HEK293 (cell line): ENCODE measurements around the gene ATF2.

Experiments used
- ZNF785 ChIP-seq: fragments of 450-650 bp; formaldehyde crosslinking; IDR thresholded peaks from 2 replicates; pipeline ENCODE4 v1.5.1; 2016; ENCODE audit warnings: missing biosample characterization, missing genetic modification characterization
- TF ChIP-seq, protein P1 (sequence below): fragments of 450-650 bp; formaldehyde crosslinking; IDR thresholded peaks from 2 replicates; pipeline ENCODE4 v1.5.1; 2017; ENCODE audit warnings: missing biosample characterization, missing genetic modification characterization
- TF ChIP-seq, protein P2 (sequence below): fragments of 450-650 bp; formaldehyde crosslinking; IDR thresholded peaks from 2 replicates; pipeline ENCODE4 v1.5.1; 2016; ENCODE audit warnings: missing biosample characterization, missing genetic modification characterization
- TF ChIP-seq, protein P3 (sequence below): fragments of 450-650 bp; formaldehyde crosslinking; IDR thresholded peaks from 2 replicates; pipeline ENCODE4 v1.5.1; 2017; ENCODE audit warnings: missing biosample characterization, mild to moderate bottlenecking, missing genetic modification characterization, moderate library complexity
- TF ChIP-seq, protein P4 (sequence below): fragments of 450-650 bp; formaldehyde crosslinking; IDR thresholded peaks from 2 replicates; pipeline ENCODE4 v1.5.1; 2017; ENCODE audit warnings: missing biosample characterization, missing genetic modification characterization
- TF ChIP-seq, protein P5 (sequence below): fragments of 450-650 bp; IDR thresholded peaks from 2 replicates; pipeline ENCODE4 v1.5.1; 2018; ENCODE audit warnings: missing biosample characterization, missing genetic modification characterization

DNA sequence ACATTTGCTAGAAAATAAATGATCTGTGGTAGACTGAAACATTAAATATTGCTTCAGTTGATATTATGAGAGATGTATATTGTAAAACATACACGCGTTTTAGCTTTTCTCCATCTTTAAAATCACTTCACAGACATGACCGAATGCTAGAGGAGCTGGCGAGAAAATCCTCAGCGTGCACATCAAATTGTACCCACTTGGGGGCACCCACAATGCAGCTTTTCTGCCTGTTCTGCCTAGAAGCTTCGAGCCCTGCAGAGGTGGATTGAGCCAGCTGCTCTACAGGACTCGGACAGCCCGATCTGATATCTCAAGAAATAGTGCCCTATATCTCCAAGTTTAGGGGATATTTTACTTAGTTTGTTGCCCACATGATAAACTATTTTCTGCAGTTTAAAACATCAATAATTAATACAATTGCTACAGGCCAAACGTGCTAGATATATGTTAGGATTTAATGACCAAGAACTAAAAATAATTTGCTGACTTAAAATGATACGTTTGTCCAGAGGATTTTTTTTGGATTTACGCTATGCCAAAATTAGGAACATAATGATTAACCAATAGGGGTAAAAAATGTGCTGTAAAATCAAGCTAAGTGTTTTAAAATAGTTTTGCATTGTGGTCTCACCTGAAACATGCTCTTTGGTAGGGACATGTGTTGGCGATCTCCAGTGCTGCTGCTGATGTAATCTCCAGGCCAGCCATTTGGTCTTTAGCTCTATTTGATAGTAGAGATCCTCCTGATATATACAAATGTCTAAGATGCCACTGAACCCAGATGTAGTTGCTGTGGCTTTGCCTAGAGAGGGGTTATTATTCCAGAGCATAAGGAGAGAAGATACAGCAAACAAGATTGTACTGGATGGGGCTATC, 35.9 kb upstream of the ATF2 start:
- TF ChIP-seq, protein P1, sequence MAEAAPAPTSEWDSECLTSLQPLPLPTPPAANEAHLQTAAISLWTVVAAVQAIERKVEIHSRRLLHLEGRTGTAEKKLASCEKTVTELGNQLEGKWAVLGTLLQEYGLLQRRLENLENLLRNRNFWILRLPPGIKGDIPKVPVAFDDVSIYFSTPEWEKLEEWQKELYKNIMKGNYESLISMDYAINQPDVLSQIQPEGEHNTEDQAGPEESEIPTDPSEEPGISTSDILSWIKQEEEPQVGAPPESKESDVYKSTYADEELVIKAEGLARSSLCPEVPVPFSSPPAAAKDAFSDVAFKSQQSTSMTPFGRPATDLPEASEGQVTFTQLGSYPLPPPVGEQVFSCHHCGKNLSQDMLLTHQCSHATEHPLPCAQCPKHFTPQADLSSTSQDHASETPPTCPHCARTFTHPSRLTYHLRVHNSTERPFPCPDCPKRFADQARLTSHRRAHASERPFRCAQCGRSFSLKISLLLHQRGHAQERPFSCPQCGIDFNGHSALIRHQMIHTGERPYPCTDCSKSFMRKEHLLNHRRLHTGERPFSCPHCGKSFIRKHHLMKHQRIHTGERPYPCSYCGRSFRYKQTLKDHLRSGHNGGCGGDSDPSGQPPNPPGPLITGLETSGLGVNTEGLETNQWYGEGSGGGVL (tag by site-specific recombination), result no peak
- TF ChIP-seq, protein P2, sequence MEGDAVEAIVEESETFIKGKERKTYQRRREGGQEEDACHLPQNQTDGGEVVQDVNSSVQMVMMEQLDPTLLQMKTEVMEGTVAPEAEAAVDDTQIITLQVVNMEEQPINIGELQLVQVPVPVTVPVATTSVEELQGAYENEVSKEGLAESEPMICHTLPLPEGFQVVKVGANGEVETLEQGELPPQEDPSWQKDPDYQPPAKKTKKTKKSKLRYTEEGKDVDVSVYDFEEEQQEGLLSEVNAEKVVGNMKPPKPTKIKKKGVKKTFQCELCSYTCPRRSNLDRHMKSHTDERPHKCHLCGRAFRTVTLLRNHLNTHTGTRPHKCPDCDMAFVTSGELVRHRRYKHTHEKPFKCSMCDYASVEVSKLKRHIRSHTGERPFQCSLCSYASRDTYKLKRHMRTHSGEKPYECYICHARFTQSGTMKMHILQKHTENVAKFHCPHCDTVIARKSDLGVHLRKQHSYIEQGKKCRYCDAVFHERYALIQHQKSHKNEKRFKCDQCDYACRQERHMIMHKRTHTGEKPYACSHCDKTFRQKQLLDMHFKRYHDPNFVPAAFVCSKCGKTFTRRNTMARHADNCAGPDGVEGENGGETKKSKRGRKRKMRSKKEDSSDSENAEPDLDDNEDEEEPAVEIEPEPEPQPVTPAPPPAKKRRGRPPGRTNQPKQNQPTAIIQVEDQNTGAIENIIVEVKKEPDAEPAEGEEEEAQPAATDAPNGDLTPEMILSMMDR (tag by site-specific recombination), result peak; percentile 57
- TF ChIP-seq ZNF785 (tag by site-specific recombination), result no peak
- TF ChIP-seq, protein P3, sequence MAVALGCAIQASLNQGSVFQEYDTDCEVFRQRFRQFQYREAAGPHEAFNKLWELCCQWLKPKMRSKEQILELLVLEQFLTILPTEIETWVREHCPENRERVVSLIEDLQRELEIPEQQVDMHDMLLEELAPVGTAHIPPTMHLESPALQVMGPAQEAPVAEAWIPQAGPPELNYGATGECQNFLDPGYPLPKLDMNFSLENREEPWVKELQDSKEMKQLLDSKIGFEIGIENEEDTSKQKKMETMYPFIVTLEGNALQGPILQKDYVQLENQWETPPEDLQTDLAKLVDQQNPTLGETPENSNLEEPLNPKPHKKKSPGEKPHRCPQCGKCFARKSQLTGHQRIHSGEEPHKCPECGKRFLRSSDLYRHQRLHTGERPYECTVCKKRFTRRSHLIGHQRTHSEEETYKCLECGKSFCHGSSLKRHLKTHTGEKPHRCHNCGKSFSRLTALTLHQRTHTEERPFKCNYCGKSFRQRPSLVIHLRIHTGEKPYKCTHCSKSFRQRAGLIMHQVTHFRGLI (tag by site-specific recombination), result no peak
- TF ChIP-seq, protein P4, sequence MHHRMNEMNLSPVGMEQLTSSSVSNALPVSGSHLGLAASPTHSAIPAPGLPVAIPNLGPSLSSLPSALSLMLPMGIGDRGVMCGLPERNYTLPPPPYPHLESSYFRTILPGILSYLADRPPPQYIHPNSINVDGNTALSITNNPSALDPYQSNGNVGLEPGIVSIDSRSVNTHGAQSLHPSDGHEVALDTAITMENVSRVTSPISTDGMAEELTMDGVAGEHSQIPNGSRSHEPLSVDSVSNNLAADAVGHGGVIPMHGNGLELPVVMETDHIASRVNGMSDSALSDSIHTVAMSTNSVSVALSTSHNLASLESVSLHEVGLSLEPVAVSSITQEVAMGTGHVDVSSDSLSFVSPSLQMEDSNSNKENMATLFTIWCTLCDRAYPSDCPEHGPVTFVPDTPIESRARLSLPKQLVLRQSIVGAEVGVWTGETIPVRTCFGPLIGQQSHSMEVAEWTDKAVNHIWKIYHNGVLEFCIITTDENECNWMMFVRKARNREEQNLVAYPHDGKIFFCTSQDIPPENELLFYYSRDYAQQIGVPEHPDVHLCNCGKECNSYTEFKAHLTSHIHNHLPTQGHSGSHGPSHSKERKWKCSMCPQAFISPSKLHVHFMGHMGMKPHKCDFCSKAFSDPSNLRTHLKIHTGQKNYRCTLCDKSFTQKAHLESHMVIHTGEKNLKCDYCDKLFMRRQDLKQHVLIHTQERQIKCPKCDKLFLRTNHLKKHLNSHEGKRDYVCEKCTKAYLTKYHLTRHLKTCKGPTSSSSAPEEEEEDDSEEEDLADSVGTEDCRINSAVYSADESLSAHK (tag by site-specific recombination), result no peak
- TF ChIP-seq, protein P5, sequence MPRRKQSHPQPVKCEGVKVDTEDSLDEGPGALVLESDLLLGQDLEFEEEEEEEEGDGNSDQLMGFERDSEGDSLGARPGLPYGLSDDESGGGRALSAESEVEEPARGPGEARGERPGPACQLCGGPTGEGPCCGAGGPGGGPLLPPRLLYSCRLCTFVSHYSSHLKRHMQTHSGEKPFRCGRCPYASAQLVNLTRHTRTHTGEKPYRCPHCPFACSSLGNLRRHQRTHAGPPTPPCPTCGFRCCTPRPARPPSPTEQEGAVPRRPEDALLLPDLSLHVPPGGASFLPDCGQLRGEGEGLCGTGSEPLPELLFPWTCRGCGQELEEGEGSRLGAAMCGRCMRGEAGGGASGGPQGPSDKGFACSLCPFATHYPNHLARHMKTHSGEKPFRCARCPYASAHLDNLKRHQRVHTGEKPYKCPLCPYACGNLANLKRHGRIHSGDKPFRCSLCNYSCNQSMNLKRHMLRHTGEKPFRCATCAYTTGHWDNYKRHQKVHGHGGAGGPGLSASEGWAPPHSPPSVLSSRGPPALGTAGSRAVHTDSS, result no peak
